ENCODE measurements around the gene LHFPL2. TPM values are rescaled to one million over a fixed set of nuclear protein-coding genes. Genes with fewer than 3 reads are reported as not detected.

The LHFPL2 gene
- total RNA-seq, 1 experiment from 2014 or later, result 17.9 TPM

DNA sequence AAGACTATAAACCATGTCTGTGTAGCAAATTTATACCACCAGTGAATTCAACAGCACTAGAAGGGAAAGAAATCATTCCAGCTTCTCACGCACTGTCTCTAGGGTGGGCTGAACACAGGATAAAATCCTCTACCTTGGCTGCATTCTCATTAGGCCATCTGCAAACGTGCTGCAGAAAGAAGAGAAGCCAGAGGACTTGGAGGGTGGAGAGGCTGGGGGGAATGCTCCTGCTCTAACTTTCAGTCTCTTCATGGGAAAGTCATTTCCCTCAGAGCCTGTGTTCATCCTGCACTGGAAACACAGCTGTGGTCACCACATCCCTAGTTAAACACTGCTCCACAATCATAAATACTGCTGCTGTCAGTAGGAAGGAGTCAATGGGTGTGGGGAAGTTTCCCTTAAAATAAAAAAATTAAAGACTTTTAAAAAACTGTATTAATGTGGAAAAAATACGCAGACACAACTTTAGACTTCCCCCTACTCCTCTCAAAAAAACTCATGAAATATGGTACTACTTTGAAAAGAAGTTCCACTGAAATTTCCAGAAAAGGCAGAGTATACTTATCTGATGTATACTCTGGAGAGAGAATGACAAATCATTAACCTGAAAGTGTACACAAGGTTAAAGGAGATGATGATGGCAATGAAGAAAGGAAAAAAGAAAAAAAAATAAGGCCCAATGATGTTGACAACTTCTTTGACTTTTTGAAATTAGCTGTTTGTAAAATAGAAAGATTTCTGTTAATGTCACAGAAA lies 46.8 kb downstream of the LHFPL2 start:
- ChIA-PET RAD21 (ENCODE audit: low non-redundant PET in 1 of 2, low total read pairs in 2 of 2, uncharacterized antibody in 2 of 2, unreplicated experiment in 2 of 2) (no interaction called here), CTCF (no interaction called here), POLR2A (no interaction called here)
- intact Hi-C loops (cut with micrococcal nuclease), result no loop called here
- Histone ChIP-seq H3K9me2 (ENCODE audit: insufficient read depth) (no peaks in the 10 kb centered on the region), H3K36me3 (ENCODE audit: control insufficient read depth in 1 of 2, insufficient read depth in 2 of 2, low read length in 2 of 2) (no peaks in the 10 kb centered on the region), H3K9ac (ENCODE audit: low read length) (no peak overlapping the region), H3K79me2 (ENCODE audit: insufficient read depth, low read length) (no peaks in the 10 kb centered on the region), H3K4me1 (ENCODE audit: control insufficient read depth in 1 of 2, insufficient read depth in 2 of 2, low read length in 2 of 2) (peaks cover 20 to 37% of the 10 kb centered on the region in 2 experiments), H3K4me2 (ENCODE audit: low read length) (no peak overlapping the region), H2AFZ (ENCODE audit: low read depth, low read length, poor library complexity, severe bottlenecking) (no peak overlapping the region), H3K27me3 (ENCODE audit: insufficient read depth, low read length) (no peaks in the 10 kb centered on the region), H3K9me3 (ENCODE audit: control insufficient read depth in 1 of 2, insufficient read depth in 1 of 2, low read depth in 1 of 2, low read length in 2 of 2) (no peaks in the 10 kb centered on the region), H4K20me1 (ENCODE audit: insufficient read depth) (no peaks in the 10 kb centered on the region), H3K4me3 (replicated peaks in 1 of 2; ENCODE audit: low read depth in 1 of 2, low read length in 2 of 2) (no peak overlapping the region), H3K27ac (ENCODE audit: low read depth, low read length) (no peak overlapping the region)
- DNase-seq (ENCODE audit: low read depth, low spot score) (no peak), ATAC-seq (no peak)
- BruUV-seq (replicated peaks), result no TSS peak
- no peak for TF ChIP-seq CBX3 (IDR thresholded peaks at IDR 0.05; ENCODE audit: low read depth)
- TF ChIP-seq, protein P1, sequence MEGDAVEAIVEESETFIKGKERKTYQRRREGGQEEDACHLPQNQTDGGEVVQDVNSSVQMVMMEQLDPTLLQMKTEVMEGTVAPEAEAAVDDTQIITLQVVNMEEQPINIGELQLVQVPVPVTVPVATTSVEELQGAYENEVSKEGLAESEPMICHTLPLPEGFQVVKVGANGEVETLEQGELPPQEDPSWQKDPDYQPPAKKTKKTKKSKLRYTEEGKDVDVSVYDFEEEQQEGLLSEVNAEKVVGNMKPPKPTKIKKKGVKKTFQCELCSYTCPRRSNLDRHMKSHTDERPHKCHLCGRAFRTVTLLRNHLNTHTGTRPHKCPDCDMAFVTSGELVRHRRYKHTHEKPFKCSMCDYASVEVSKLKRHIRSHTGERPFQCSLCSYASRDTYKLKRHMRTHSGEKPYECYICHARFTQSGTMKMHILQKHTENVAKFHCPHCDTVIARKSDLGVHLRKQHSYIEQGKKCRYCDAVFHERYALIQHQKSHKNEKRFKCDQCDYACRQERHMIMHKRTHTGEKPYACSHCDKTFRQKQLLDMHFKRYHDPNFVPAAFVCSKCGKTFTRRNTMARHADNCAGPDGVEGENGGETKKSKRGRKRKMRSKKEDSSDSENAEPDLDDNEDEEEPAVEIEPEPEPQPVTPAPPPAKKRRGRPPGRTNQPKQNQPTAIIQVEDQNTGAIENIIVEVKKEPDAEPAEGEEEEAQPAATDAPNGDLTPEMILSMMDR (IDR thresholded peaks at IDR 0.05 in 2 of 3, conservative IDR thresholded peaks at IDR 0.05 in 1 of 3; ENCODE audit: borderline replicate concordance in 1 of 3, insufficient read depth in 1 of 3, low read depth in 2 of 3, low read length in 2 of 3), result no peak
- TF ChIP-seq ZFX (IDR thresholded peaks at IDR 0.05), result no peak
- no peak for TF ChIP-seq YY1 (IDR thresholded peaks at IDR 0.05; ENCODE audit: extremely low read depth, insufficient replicate concordance, low read depth, low read length)

GRCh38 chr5:78600687-78601414 lies 47.7 kb downstream of the LHFPL2 start:
- no peak overlapping the region for H3K27ac ChIP-seq (ENCODE audit: low read depth, low read length)
- H2AFZ ChIP-seq (ENCODE audit: low read depth, low read length, poor library complexity, severe bottlenecking), result no peak overlapping the region
- H3K9ac ChIP-seq (ENCODE audit: low read length), result no peak overlapping the region
- no peaks in the 10 kb centered on the region for H3K79me2 ChIP-seq (ENCODE audit: insufficient read depth, low read length)
- intact Hi-C loops (cut with micrococcal nuclease), result no loop called here
- H3K9me2 ChIP-seq (ENCODE audit: insufficient read depth), result no peaks in the 10 kb centered on the region
- DNase-seq (ENCODE audit: low read depth, low spot score) (no peak), ATAC-seq (no peak)
- peaks cover 24 to 39% of the 10 kb centered on the region in 2 experiments for H3K4me1 ChIP-seq (ENCODE audit: control insufficient read depth in 1 of 2, insufficient read depth in 2 of 2, low read length in 2 of 2)
- no peaks in the 10 kb centered on the region for H3K9me3 ChIP-seq (ENCODE audit: control insufficient read depth in 1 of 2, insufficient read depth in 1 of 2, low read depth in 1 of 2, low read length in 2 of 2)
- POLR2A ChIA-PET, result no interaction called here
- BruUV-seq (replicated peaks), result no TSS peak
- RAD21 ChIA-PET (ENCODE audit: low non-redundant PET in 1 of 2, low total read pairs in 2 of 2, uncharacterized antibody in 2 of 2, unreplicated experiment in 2 of 2), result interaction anchor here in 1 of 2 experiments (0.7 kb wide), 1 partner anchor 320 kb away, joined by 3 read pairs; no protein-coding TSS in a partner anchor
- H4K20me1 ChIP-seq (ENCODE audit: insufficient read depth), result no peaks in the 10 kb centered on the region
- H3K4me2 ChIP-seq (ENCODE audit: low read length), result no peak overlapping the region
- CTCF ChIA-PET, result no interaction called here
- no peaks in the 10 kb centered on the region for H3K27me3 ChIP-seq (ENCODE audit: insufficient read depth, low read length)
- H3K36me3 ChIP-seq (ENCODE audit: control insufficient read depth in 1 of 2, insufficient read depth in 2 of 2, low read length in 2 of 2), result no peaks in the 10 kb centered on the region
- no peak overlapping the region for H3K4me3 ChIP-seq (replicated peaks in 1 of 2; ENCODE audit: low read depth in 1 of 2, low read length in 2 of 2)
- TF ChIP-seq, protein P2, sequence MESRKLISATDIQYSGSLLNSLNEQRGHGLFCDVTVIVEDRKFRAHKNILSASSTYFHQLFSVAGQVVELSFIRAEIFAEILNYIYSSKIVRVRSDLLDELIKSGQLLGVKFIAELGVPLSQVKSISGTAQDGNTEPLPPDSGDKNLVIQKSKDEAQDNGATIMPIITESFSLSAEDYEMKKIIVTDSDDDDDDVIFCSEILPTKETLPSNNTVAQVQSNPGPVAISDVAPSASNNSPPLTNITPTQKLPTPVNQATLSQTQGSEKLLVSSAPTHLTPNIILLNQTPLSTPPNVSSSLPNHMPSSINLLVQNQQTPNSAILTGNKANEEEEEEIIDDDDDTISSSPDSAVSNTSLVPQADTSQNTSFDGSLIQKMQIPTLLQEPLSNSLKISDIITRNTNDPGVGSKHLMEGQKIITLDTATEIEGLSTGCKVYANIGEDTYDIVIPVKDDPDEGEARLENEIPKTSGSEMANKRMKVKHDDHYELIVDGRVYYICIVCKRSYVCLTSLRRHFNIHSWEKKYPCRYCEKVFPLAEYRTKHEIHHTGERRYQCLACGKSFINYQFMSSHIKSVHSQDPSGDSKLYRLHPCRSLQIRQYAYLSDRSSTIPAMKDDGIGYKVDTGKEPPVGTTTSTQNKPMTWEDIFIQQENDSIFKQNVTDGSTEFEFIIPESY (IDR thresholded peaks at IDR 0.05; ENCODE audit: extremely low read depth, insufficient replicate concordance, low read length), result no peak
- TF ChIP-seq CEBPB (IDR thresholded peaks at IDR 0.05; ENCODE audit: low read depth), result no peak
- TF ChIP-seq EGR1 (IDR thresholded peaks at IDR 0.05; ENCODE audit: low read depth), result no peak
- no peak for TF ChIP-seq FOSL1 (IDR thresholded peaks at IDR 0.05; ENCODE audit: low read depth)
- no peak for TF ChIP-seq TCF7L2 (IDR thresholded peaks at IDR 0.05; ENCODE audit: borderline replicate concordance, extremely low read depth, insufficient read depth, insufficient read length)
- TF ChIP-seq ZNF274 (IDR thresholded peaks at IDR 0.05; ENCODE audit: low read depth, low read length), result no peak
- TF ChIP-seq, protein P3, sequence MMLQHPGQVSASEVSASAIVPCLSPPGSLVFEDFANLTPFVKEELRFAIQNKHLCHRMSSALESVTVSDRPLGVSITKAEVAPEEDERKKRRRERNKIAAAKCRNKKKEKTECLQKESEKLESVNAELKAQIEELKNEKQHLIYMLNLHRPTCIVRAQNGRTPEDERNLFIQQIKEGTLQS (IDR thresholded peaks at IDR 0.05), result no peak
- TF ChIP-seq MAX (IDR thresholded peaks at IDR 0.05), result no peak
- no peak for TF ChIP-seq SP1 (IDR thresholded peaks at IDR 0.05; ENCODE audit: low read depth)
- no peak for TF ChIP-seq ELF1 (IDR thresholded peaks at IDR 0.05; ENCODE audit: borderline replicate concordance, low read depth)
